CD4-positive, alpha-beta T cell treated with Interleukin-1 beta for 1 hour (primary cell): ENCODE measurements around the gene DNAJB5.
A peak's percentile ranks its signal among the peaks of the same experiment; 100 is the strongest.

Experiments
- DNase-seq, 2 donors: peaks; one replicate each; pipeline ENCODE4 v3.0.0-alpha.2; 2020 to 2022

Gene DNAJB5

DNA sequence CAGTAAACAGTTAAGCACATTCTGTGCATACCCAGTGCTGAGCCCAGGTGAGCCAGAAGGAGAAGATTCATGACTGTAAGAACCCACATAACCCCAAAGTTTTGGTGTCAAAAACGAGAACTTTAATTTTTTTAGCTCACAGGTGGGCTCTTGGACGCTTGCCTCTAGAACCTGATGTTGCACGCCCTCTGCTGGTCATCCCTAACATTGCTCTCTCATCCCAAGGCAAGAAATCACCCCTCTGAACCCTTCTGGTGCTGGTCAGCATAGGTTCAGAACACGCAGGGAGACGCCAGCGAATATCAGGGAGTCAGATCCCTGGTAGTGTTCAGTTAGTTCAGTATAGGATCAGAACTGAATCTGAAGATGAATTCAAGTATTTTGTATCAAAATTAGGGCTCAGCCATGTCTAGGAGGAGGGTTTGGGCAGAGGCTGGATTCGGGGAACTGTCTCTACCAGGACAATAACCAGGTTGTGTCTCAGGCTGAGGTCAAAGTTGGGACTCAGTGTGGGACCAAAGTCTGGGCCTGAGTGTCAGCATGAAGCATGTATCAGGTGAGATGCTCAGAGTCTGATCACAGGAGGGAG lies 4.1 kb upstream of the DNAJB5 start:
- peak; percentile 58 to 64 for DNase-seq

DNA sequence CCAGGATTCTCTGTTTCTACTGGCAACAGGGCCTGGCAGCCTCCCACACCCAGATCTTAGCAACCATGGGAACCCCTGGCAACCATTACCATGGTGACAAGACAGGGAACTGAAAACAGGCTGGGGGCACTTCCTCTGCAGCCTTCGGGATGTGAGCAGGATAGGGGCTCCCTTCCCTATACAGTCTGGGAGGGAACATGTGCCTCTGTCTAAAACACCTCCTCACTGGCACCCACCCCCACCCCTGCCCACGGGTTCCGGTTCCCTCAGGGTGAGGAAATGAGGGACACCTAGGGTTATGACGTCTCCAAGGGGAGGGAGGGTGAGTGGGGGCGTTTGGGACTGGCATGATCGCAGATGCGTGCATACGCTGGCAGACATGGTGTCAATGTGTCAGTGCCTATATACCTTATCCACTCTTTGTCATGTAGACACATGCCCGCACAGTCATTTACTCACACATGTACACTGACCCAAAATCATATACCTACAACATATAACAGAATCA lies 3.0 kb upstream of the DNAJB5 start:
- DNase-seq: peak; percentile 76 to 84

DNA sequence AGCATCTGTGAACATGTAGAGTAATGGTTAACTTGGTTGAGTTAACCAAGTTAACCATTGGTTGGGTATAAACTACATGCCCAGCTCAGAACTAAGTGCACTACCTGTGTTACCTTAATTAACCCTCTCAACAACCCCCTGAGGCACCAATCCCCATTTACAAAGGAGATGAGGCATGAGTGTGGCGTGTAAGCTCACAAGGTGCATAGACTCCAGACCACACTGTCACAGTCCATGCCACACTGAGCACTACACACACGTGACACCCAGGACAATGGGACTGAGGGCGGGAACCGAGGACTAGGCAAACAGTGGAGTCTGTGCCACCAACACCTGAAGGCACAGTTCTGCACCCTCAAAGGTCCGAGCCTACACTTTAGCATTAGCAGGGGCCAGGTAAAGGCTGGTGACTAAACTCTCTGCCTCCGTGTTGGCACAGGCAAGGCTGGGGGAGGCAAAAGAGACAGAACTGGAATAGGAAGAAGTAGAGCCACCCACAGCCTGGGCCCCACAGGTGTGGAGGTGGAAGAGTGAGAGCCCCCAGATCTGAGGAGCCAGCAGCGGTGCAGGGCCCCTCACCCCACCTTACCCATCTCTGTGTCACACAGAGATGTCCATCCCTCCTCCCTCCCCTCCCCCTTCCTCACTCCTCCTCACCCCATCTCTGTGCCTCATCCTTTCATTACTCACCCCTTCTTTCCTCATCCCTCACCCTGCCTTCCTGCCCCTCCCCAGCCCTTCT lies 2.2 kb upstream of the DNAJB5 start:
- peak in 1 of 2 donors; percentile 13 for DNase-seq

DNA sequence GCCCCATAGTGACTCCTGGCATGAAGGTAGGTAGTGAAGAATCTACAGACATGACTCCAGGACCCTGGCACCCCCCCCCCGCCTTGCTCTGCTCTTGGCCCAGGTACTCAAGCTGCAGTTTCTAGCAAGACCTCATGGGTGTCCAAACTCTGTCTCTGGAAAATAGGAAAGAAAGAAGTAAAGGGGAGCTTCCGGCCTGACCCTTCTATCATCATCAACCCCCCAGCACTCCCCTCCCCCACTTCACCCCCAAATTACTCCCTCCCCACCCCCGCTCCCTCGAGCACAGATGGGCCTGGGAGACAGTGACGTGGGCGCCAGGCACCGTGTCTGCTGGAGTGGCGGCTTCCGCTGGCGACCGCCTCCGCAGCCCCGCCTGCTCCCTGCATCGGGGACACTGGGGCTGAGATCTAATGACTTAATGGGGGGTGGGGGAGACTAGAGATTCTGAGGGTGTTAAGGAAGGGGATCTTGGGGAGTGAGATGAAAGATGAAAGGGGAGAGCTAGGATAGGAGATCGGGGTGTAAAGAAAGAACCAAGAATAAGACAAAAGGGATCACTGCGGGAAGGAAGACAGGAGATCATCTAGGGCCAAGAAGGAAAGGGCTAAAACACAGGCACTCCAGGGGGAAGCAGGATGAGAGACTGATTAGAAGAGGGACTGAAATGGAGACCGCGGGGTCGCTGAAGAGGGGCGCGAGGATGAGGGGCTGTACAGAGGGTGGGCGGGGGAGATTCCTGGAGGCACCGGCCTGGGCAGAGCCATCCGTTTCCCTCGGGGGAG lies 1.1 kb upstream of the DNAJB5 start:
- peak; percentile 73 to 77 for DNase-seq

DNA sequence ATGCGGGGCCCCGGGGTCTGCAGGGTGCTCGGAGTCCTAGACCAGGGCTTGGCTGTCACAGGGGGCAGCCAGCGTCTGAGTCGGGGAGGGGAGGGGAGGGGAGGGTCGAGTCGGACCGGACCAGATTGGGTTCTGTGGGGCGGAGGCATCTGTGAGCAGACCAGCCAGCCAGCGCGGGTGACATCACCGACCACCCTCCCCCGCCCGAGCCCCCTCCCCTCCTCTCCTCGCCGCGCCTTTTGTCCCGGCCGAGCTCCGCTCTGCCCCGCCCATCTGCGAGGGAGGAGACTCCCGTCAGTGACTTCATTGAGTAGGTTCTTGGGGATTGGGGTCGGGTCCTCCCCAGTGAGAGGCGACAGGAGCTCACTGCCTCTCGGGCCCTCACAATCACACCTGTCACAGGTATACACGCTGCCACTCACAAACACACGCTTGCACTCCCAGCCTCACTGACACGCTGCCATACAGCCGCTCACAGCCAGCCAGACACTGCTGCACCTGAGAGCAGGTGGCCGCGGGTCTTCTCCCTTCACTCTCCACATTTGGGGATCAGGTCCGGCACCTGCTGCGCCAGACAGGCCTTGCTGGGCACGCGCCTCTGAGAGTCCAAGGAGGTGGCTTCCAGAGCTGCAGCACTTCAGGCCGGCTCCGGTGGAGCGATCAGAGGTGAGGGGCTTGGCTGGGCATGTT lies 546 bp downstream of the DNAJB5 start:
- DNase-seq: peak; percentile 40 to 48

DNA sequence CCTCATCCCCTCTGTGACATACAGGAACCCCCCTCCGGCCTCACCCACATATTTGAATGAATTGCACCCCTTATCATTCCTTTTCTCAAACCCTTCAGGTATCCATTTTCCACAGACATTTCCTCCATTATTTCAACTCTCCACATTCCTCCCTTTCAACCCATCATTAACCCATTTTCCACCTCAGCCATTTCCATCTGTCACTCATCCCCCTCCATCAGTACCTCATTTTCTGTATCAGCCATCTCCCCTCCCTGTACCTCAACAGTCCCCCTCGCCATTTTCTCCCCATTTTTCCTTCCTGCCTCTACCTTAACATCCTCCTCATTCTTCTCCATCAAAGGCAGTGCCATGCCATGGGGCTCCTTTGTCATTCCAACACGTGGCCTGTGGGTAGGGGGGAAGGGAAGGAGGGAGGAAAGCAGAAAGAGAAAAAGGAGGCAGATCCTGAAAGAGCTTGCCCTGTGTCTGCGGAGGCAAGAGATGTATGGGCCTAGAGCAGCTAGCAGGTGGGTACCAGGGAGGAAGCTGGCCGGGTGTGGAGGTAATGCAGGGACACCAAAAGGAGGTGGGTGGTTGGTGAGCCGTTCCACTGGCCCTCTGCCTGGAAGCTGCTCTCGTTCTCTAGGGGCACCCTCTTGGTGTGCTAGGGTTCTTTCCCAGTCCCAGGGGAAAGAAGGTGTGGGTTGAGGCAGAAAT lies 1.5 kb downstream of the DNAJB5 start:
- no peak for DNase-seq

DNA sequence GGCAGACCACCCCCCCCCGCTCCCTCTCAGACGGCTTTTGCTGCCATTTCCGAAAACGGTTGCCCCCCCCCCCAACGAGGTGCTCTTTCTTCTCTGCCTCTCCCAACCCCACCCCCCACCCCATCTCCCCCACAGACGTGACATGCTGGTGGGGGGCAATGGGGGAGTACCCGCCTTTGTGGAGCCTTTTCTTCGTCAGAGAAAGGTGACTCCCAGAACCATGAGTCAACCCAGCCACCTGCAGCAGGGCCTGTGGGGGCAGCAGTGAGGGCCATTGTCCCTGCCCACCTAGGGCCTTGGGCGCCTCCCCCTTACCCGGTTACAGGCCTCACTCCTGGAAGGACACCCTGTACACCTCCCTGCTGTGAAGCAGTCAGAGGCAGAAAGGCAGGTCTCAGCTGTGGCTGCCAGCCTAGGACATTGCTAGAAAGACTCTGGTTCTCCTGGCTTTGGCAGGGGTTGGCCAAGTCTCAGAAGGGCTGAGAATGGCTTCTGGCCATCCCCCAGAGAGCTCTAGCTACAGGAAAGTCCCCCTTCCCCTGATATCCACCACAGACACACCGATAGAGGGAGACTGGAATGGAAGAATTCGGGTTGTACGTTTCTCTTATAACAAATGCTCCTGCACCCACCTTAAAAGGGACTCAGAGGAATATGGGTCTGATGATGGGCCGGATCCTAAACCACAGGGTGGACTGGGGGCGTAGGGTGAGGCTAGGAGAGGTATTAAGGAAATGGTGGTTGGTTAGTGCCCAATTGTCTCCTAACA lies 2.2 kb downstream of the DNAJB5 start:
- peak in 1 of 2 donors; percentile 12 for DNase-seq

DNA sequence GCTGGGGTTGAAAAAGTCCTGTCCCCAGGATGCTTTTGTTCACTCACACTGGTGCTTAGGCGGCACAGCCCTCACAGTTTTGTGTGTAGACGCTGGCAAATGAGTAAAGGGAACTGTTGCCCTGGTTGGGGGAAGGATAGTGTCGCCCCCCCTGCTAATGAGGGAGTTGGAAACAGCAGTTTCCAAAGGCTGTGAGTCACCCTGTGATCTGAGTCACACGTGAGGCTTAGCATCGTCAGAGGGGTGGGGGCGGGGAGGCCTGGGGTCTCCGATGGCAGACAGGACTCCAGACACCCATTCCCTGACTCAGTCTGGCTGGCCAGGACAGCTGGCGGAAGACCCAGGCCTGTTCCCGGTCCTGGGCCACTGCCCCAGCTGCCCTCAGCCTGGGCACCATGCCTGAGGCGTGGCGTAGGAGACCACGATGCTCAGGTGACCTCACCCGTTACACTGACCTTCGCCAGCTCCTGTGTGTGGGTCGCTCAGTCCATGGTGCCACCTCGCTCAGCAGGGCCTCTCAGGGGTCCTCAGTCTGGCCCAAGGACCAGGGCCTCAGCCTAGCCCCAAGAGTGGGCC lies 2.9 kb downstream of the DNAJB5 start:
- DNase-seq: peak in 1 of 2 donors; percentile 41

DNA sequence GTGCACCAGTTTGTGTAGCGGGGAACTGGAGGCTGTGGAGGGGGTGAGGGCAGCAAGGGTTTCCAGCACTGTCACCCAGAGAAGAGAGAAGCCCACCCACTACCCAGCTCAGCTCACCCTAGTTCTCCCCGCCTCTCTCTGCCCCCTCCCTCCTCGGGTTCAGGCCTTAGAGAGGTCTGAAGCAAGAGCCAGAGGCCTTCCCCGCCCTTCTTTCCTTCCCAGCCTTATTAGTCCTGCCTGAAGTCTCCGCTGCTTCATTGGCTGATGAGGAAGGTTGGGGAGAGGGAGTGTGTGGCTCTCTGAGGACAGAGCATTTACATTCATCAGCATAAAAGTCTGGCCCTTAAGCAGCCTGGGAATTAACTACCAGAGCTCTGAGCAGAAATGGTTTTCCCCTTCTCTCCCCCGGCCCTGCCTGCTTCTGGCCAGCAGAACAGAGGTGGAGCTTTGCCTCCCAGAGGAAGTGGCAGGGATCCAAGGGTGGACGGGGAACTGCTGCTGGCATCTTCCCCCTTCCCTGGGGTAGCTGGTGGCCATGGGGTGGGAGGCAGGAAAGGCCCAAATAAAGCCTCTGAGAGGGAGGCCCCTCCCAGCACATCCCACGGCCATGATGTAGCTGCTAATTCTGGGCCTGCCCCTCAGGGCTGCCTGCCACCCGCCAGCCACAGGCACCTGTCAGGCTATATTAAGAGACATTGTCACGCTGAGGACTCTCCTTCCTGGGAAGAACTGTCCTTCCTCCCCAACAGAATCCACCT lies 4.1 kb downstream of the DNAJB5 start:
- DNase-seq: no peak

DNA sequence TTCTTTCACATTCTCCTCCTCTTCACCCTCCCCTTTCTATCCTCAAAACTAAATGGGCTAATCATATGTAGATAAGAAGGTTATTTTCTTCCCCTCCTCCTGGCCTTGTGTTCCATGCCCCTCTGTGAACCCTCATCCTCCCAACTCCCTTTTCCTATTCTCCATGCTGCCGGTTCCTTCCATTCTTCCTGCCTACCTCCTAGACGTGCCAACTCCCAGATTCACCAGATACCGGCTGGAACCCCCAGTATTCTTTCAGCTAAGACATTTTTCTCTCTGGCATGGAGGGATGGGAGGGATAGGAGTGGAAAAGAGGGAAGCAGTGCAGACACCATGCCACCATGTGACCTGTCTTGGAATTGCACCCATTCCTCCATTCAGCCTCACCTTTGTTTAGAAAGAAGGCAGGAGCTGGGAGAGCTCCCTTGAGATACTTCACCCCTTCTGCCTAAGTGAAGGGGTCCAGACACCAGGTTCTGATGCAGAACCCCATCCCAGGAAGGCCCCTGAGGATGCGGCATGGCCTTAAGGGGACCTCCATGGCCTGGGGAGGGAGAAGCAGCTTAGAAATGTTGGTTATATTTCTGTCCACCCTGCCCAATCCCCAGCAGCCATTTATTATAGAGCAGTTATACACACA lies 4.8 kb downstream of the DNAJB5 start:
- no peak for DNase-seq

DNA sequence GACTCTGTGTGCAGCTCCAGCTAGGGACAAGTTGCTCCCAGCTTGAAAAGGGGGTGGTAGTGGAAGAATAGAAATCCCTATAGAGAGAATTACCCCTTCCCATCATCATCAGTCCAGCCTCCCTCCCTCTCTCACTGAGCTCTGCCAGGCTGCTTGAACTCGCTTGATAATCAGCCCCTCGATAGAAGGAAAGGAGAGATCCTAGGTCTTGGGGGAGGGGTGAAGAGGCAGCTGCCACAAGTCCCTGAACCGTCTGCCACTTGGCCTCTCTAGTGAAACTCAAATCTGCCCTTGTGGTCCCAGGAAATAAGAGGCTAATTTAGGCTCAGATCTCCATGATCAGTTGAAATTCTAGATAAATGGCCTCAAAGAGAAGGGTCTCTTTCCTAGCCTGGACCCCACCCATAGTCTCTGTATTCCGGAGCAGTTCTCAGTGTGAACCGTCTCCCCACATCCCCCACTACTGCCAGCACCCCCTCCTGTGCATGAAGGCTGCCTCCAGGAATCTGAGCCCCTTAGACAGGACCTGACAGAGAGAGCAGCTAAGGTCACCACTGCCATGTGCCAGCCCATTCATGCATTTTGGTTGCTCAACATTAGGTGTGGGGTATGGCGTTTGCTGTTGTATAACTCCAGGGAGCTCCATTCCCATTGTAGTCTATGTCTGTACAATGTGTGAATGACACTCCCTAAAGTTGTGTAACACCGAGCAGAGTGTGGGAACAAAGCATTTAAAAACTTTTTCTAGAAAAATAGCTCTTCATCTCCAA lies 5.5 kb downstream of the DNAJB5 start:
- DNase-seq: no peak

DNA sequence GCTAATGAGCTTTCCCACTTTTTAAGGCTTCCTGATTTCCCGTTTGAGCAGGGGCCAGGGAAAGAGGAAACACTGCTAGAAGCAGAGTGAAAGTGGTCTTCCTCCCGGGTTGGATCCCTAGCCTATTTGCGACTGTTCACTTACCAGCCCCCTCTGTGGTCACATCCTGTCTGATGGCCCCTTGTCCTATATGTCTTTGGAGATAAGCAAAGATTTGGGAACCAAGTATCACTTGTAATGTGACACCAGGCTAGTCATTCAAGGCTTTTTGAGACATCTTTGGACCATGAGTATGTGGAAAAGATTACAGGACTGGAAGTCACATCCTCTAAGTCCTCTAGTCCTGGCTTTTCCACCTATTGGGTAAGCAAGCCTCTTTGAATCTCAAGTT lies 6.1 kb downstream of the DNAJB5 start:
- DNase-seq: no peak

DNA sequence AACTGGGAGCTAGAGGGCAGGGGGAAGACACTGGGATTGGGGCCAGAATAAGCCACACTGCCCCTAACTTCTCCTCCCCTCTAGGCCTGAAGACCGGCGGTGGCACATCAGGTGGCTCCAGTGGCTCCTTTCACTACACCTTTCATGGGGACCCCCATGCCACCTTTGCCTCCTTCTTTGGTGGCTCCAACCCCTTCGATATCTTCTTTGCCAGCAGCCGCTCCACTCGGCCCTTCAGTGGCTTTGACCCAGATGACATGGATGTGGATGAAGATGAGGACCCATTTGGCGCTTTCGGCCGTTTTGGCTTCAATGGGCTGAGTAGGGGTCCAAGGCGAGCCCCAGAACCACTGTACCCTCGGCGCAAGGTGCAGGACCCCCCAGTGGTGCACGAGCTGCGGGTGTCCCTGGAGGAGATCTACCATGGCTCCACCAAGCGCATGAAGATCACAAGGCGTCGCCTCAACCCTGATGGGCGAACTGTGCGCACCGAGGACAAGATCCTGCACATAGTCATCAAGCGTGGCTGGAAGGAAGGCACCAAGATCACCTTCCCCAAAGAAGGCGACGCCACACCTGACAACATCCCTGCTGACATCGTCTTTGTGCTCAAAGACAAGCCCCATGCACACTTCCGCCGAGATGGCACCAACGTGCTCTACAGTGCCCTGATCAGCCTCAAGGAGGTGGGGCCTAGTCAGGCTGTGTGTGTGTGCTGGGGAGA lies 6.8 kb downstream of the DNAJB5 start:
- DNase-seq: no peak

DNA sequence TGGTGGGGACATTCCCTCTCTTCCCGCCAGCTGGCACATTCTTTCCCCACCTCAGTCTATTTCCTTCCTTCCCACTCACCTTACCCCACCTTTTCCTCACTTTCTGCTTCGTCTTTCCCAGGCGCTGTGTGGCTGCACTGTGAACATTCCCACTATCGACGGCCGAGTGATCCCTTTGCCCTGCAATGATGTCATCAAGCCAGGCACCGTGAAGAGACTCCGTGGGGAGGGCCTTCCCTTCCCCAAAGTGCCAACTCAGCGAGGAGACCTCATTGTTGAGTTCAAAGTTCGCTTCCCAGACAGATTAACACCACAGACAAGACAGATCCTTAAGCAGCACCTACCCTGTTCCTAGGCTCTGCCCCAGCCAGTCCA lies 7.3 kb downstream of the DNAJB5 start:
- DNase-seq: no peak

DNA sequence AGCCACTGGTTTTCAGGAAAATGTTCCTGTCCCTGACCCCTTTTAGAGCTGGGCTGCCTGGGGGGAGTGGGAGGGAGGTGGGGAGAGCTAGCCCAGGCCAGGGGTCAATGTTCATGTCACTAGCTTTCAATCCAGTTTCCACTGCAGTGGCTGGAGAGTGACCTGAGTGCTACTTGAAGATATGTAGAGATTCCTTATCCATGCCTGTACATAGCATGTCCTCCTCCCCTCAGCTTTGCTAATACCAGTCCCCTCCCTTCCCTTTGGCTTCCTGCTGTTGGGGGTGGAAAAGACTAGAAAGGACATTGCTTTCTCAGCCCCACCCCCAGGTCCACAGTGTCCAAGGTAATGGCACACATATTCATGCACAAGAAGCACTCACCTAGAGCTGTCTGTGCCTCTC lies 7.8 kb downstream of the DNAJB5 start:
- no peak for DNase-seq

DNA sequence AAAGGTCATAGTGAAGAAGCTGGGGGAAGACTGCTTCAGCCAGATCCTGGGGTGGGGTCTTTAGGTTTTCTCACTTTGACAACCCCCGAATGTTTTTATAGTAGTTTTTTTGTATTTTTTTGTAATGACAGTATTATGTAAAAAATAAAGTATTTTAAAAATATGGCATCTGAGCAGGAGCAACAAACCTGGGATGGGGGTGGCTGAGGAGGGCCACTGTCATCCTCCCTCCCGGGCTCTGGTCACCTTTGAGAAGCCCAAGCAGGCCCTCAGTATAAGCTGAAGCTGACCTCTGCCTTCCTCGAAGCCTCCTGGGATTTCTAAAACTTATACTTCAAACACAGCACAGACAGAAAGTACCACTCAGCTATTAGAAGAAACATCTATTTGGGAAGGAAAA lies 8.7 kb downstream of the DNAJB5 start:
- DNase-seq: no peak

DNA sequence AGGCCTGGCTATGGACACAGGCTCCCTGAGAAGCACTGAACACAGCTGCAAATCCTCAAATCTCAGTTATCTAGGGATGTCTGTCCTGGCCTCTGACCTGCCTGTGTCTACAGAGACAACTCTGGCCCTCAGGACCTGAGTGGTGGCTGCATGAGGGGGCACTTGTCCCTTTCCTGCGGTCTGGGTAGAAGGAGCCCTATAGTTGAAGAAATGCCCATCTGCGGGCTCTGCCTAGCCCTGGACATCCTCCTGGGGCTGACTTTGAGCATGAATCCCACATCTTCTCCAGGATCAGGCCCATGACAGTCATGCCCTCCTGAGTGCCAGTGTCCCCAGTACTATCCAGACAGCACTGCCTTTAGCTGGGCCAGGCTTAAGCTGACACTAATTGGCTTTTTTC lies 10.0 kb downstream of the DNAJB5 start:
- DNase-seq: no peak

DNA sequence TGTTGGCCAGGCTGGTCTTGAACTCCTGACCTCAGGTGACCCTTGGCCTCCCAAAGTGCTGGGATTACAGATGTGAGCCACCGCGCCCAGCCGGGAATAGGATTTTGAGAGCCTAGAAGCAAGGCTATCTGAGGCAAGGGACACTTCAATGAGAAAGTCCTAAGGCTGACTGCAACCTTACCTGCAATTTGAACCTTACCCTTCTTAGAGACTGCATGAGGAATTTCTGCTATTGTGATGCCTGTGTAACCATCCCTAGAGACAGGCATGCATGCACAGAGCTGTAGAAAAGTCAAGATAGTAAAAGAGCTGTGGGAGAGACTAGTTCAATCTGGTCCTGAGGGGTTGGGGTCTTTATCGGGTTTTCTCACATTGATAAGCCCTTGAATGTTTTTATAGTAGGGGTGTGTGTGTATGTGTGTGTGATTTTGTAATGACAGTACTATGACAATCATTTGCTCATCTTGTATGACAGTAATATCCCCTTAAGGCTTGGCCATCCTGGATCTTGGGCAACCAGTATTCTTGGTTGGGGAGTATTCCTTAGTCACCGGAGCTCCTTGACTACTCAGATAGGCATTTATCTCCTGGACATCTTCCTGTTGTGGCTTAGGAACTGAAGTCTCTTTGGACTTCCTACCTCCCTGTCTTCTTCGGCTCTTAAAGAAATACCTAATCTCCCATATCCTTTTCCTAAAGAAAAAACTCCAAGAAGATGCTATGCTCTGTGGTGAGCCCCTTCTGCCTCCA lies 11.2 kb downstream of the DNAJB5 start:
- DNase-seq: no peak
